GM21390 (cell line): ENCODE data around the gene POLR2C.

Source experiments
- ATAC-seq: cut with Tn5 transposase; IDR thresholded peaks from one replicate; pipeline ENCODE4 v1.9.1; 2021; ENCODE audit not compliant: unreplicated experiment

Gene POLR2C

GRCh38 chr16:57500578-57501111 lies 38.2 kb downstream of the POLR2C start:
- no peak for ATAC-seq

- ATAC-seq: no peak
These were observed 39.0 kb downstream of the POLR2C start for GRCh38 chr16:57501492-57501891.

- ATAC-seq: no peak
These were observed 39.7 kb downstream of the POLR2C start for GRCh38 chr16:57502048-57502775.

- ATAC-seq: no peak
These were observed 40.9 kb downstream of the POLR2C start for GRCh38 chr16:57503366-57503765.

- ATAC-seq: no peak
These were observed 41.5 kb downstream of the POLR2C start for GRCh38 chr16:57504001-57504400.

- no peak for ATAC-seq
These were observed 42.0 kb downstream of the POLR2C start for GRCh38 chr16:57504491-57504890.

GRCh38 chr16:57505169-57505568 lies 42.7 kb downstream of the POLR2C start:
- ATAC-seq: no peak

- no peak for ATAC-seq
These were observed 44.9 kb downstream of the POLR2C start for GRCh38 chr16:57507136-57508034.

- ATAC-seq: no peak
These were observed 45.6 kb downstream of the POLR2C start for GRCh38 chr16:57508035-57508425.

GRCh38 chr16:57509231-57509923 lies 46.9 kb downstream of the POLR2C start:
- ATAC-seq: no peak

- no peak for ATAC-seq
These were observed 47.8 kb downstream of the POLR2C start for GRCh38 chr16:57510016-57510871.

- no peak for ATAC-seq
These were observed 50.0 kb downstream of the POLR2C start for GRCh38 chr16:57512296-57513001.

- ATAC-seq: no peak
These were observed 51.1 kb downstream of the POLR2C start for GRCh38 chr16:57513371-57514102.

GRCh38 chr16:57514371-57514770 lies 51.9 kb downstream of the POLR2C start:
- no peak for ATAC-seq

GRCh38 chr16:57514791-57515600 lies 52.5 kb downstream of the POLR2C start:
- no peak for ATAC-seq

GRCh38 chr16:57516176-57516725 lies 53.8 kb downstream of the POLR2C start:
- no peak for ATAC-seq

- no peak for ATAC-seq
These were observed 54.3 kb downstream of the POLR2C start for GRCh38 chr16:57516773-57517172.
